GM21528 (cell line): ENCODE results near the gene SHFL.

Experiments
- ATAC-seq: cut with Tn5 transposase; IDR thresholded peaks from one replicate; pipeline ENCODE4 v1.9.1; 2021; ENCODE audit warnings: mild to moderate bottlenecking, moderate library complexity; ENCODE audit not compliant: unreplicated experiment, low FRiP score

The SHFL gene

GRCh38 chr19:10086591-10087192 is 575 bp downstream of the SHFL start:
- no peak for ATAC-seq

DNA sequence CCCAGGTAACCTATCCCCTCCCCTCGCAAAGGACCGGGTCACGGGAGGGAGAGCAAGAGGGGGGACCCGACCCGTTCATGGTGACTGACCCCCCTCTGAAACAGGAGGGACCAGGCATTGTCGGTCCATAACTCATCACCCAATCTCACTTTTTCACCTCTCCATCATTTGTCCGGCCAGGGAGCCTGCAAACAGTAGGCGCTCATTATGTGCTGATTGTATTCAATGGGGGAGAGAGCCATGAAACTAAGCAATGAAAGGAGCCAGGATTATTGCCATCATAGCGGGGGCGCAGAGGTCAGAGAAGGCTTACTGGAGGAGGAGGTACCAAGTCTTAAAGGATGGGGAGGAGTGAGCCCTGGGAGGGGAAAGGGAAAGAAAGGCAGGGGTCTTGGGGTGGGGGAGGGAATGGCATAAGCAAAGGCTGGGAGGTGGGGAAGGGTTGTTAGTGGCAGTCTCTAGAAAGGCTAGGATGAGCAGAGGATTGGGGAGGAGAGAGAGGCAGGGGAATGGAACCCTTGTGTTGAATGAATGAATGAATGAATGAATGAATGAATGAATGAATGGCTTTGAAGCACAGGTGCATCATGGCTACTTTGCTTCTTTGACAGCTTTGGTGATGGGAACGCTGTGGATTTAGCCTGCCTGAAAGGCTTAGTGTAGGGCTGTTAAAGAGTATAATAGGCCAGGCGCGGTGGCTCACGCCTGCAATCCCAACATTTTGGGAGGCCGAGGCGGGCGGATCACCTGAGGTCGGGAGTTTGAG is 1.4 kb downstream of the SHFL start:
- ATAC-seq = no peak

GRCh38 chr19:10088949-10089554 is 2.9 kb downstream of the SHFL start:
- no peak for ATAC-seq

- no peak for ATAC-seq
Observed at GRCh38 chr19:10089801-10090375, 3.8 kb downstream of the SHFL start.

- no peak for ATAC-seq
Observed at GRCh38 chr19:10091370-10091687, 5.2 kb downstream of the SHFL start.

- ATAC-seq = no peak
Observed at GRCh38 chr19:10091895-10092641, 6.0 kb downstream of the SHFL start.

- ATAC-seq = no peak
Observed at GRCh38 chr19:10092648-10093294, 6.7 kb downstream of the SHFL start.

DNA sequence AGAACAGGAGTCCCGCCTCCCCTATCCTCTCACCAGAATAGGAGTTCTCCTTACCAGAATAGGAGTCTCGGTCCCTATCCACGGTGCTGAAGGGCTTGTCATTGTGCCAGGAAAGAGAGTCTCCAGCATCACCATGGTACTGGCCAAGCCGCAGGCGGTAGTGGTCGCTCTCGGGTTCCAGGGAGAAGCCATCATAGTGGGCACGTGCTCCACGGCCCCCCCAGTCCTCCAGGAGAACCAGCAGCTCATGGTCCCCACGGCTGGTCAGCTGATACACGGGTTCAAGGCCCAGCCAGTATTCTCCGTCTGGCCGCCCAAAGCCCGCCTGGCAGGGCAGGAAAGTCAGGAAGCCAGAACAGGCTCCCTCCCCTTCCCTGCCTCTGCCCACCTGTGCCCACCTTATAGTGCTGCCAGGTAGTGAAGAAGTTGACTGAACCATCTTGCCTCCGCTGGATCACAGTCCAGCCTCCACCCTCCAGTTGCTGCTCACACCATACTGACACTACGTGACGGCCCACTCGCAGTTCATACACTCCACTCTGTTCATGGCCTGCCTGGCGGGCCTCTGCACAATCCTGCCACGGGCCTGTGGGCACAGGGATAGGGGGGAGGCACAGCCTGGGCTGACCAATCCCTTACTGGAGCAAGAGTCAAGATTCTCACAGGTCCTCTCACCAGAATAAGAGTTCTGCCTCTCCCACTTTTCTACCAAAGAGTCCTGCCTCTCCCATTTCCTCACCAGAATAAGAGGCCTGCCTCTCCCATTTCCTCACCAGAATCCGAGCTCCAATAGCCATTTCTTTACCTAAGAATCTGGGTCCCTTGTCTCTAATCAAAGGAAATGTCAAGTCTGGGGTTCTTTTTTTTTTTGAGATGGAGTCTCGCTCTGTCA is 7.4 kb downstream of the SHFL start:
- no peak for ATAC-seq

DNA sequence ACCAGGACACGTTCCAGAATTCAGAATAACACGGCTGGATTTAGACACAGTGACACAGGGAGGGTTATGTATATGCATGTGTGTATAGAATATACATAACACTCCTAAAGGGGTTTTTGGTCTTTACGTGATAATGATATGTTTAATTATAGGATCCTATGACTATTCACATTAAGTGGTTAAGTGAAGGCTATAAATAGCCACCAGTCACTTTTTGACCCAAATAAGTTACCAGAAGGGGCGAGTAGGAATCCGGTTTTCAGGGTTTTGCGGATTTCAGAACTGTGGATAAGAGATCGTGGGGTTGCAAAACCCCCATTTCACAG is 9.5 kb downstream of the SHFL start:
- ATAC-seq = no peak

- peak; percentile 60 for ATAC-seq
Observed at GRCh38 chr19:10095948-10096614, 10.0 kb downstream of the SHFL start.

DNA sequence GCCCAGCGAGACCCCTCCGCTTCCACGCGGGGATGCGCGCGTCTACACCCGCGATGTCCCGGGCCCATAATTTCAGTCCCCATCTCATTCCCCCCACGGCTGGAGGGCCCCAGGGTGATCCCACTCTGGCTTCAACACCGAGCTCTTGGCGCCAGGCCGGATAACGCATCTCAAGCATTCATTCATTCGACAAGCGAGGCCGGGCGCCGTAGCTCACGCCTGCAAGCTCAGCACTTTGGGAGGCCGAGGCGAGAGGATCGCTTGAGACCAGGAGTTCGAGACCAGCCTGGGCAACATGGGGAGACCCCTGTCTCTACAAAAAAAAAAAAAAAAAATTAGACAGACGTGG is 10.5 kb downstream of the SHFL start:
- ATAC-seq = no peak

GRCh38 chr19:10100163-10100785 is 14.2 kb downstream of the SHFL start:
- ATAC-seq = no peak

GRCh38 chr19:10102787-10103236 is 16.7 kb downstream of the SHFL start:
- ATAC-seq = no peak

- ATAC-seq = no peak
Observed at GRCh38 chr19:10104130-10104513, 18.0 kb downstream of the SHFL start.

DNA sequence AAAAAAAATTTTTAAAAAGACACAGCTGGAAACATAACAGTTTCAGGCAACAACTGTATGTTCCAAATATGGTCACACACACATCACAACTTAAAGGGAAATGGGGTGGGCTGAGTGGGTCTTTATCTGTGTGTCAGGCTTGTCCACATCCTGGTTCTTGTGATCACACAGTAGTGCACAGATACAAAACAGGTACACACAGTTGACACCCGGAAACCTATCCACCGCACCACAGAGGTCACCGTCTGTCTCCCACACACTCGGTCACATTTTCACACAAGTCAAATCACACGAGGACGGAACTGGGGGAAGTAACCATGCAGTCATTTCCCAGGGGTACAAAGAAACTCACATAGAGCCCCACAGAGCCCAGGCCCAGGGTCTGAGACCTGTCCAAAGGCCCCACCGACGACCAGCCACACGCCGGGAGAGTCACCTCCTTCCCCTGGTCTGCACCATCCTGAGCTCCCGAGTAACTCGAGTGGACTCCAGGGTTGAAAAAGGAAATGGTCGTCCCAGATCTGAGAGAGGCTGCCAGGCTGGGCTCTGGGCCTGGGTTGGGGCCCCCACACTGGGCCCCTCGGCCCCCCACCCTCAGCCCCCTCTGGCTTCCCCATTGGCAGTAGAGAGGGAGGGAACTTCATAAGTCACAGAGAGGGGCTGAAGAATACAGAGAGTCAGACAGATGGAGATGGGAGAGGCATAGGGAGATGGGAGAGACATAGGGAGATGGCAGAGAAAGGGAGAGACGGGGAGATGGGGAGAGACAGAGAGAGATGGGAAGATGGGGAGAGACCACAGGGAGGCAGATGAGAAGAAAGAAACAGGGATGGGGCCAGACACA is 18.8 kb downstream of the SHFL start:
- ATAC-seq = peak; percentile 45

GRCh38 chr19:10105509-10106099 is 19.5 kb downstream of the SHFL start:
- no peak for ATAC-seq

DNA sequence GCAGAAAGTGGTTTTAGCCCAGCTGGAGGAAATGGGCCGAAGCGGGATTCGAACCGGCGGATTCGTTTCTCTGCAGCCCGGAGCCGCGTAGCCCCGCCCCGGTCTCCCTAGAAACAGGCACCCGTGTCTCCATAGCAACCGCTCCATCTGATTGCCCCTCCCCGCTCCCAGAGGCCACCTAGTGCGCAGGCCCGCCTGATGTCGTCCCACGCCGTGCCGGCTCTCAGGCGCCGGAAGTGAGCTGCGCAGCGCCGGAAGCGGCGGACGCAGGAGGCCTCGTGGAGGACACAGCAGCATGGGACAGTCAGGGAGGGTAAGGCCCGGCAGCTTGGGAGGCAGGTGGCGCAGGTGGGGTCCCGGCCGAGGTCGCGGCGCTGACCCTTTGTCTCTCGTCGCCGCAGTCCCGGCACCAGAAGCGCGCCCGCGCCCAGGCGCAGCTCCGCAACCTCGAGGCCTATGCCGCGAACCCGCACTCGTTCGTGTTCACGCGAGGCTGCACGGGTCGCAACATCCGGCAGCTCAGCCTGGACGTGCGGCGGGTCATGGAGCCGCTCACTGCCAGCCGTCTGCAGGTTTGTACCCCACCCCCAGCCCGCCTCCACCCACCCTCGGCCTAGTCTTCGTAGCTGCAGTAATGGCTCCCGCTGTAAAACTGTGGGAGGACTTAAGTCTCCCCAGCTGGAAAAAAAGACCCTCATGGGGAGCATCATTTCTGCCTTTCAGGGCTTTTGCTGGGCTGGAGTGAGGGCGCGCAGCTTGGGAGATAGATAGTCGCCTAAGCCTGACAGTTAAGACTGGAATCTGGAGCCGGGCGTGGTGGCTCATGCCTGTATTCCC is 20.2 kb downstream of the SHFL start, which contains the start of gene PPAN:
Gene PPAN, plus strand, starts transcription at position 263 of the 837 bp plus-strand sequence. Its CDS starts 33 bp downstream, at position 296.
- ATAC-seq = peak; percentile 51
